HFFc6 (cell line): Measurements from ENCODE around the gene RAPGEF4. TPM values are rescaled to one million over a fixed set of nuclear protein-coding genes. Genes with fewer than 3 reads are reported as not detected.
A peak's percentile ranks its signal among the peaks of the same experiment; 100 is the strongest.

Experiments
- DNase-seq: peaks from one replicate; pipeline ENCODE4 v3.0.0-alpha.2; 2018
- H3K27ac Mint-ChIP-seq: 2 replicates; pipeline ENCODE4 v1.8.0; 2020; ENCODE audit warnings: mild to moderate bottlenecking, mixed read lengths
- H3K27me3 Mint-ChIP-seq: 2 replicates; pipeline ENCODE4 v1.8.0; 2021; ENCODE audit warnings: mild to moderate bottlenecking, moderate library complexity, mixed read lengths; ENCODE audit not compliant: insufficient read depth
- H3K36me3 Mint-ChIP-seq: 2 replicates; pipeline ENCODE4 v1.8.0; 2021; ENCODE audit warnings: low read depth, mixed read lengths
- H3K4me1 Mint-ChIP-seq: 2 replicates; pipeline ENCODE4 v1.8.0; 2020; ENCODE audit warnings: low read depth, mixed read lengths
- H3K4me3 Mint-ChIP-seq: 2 replicates; pipeline ENCODE4 v1.8.0; 2020; ENCODE audit warnings: mild to moderate bottlenecking, moderate library complexity, mixed read lengths
- H3K9me3 Mint-ChIP-seq: 2 replicates; pipeline ENCODE4 v1.8.0; 2020; ENCODE audit warnings: mild to moderate bottlenecking, mixed read lengths
- CTCF ChIP-seq: fragments of 200-600 bp; sonication (generic); IDR thresholded peaks from 2 replicates; pipeline ENCODE4 v1.5.0; 2021; ENCODE audit warnings: antibody characterized with exemption, mild to moderate bottlenecking
- total RNA-seq, 6 experiments: library from RNA; stranded (reverse); fragmentation: NEBNext Ultra II Directional; extraction: Animal tissue kit (Norgen Biotek cat#: 25700); gene quantifications; 2 replicates in 1 of 6; 3 replicates in 5 of 6; pipeline ENCODE4 v1.2.3, GENCODE V29; 2021

The RAPGEF4 gene
- total RNA-seq, 6 experiments from 2014 or later: 0.14 to 0.37 (median 0.18) TPM

GRCh38 chr2:172822585-172822984 is 86.9 kb downstream of the RAPGEF4 start:
- no peaks in the 10 kb centered on the region; the same call in 1 of the 2 replicates for H3K27me3 Mint-ChIP-seq
- no peaks in the 10 kb centered on the region for H3K36me3 Mint-ChIP-seq
- H3K9me3 Mint-ChIP-seq: peaks cover 5% of the 10 kb centered on the region; the same call in 1 of the 2 replicates
- peaks cover 28% of the 10 kb centered on the region for H3K4me1 Mint-ChIP-seq
- TF ChIP-seq CTCF: no peak
- no peak overlapping the region for H3K4me3 Mint-ChIP-seq
- no peak for DNase-seq
- H3K27ac Mint-ChIP-seq: no peak overlapping the region

GRCh38 chr2:172823261-172823850 is 87.7 kb downstream of the RAPGEF4 start:
- Mint-ChIP-seq H3K9me3 (no peaks in the 10 kb centered on the region), H3K4me3 (no peak overlapping the region), H3K4me1 (peaks cover 35% of the 10 kb centered on the region), H3K27me3 (no peaks in the 10 kb centered on the region; the same call in 1 of the 2 replicates), H3K27ac (no peak overlapping the region), H3K36me3 (no peaks in the 10 kb centered on the region)
- TF ChIP-seq CTCF: no peak
- no peak for DNase-seq

- peak; percentile 7 for DNase-seq
- Mint-ChIP-seq H3K27ac (no peak overlapping the region), H3K4me3 (no peak overlapping the region), H3K9me3 (no peaks in the 10 kb centered on the region), H3K36me3 (no peaks in the 10 kb centered on the region), H3K27me3 (no peaks in the 10 kb centered on the region; the same call in 1 of the 2 replicates), H3K4me1 (peaks cover 59% of the 10 kb centered on the region)
- TF ChIP-seq CTCF: no peak
Measured at GRCh38 chr2:172826522-172826921, 90.9 kb downstream of the RAPGEF4 start.

- no peaks in the 10 kb centered on the region for H3K9me3 Mint-ChIP-seq
Measured at GRCh38 chr2:172829229-172829628, 93.6 kb downstream of the RAPGEF4 start.

GRCh38 chr2:172830482-172830881 is 94.8 kb downstream of the RAPGEF4 start:
- H3K36me3 Mint-ChIP-seq: no peaks in the 10 kb centered on the region
- H3K4me3 Mint-ChIP-seq: no peak overlapping the region
- peaks cover 73% of the 10 kb centered on the region for H3K4me1 Mint-ChIP-seq
- no peaks in the 10 kb centered on the region for H3K27me3 Mint-ChIP-seq
- H3K27ac Mint-ChIP-seq: peak overlapping the region; percentile 12; the same call in 1 of the 2 replicates
- DNase-seq: no peak
- TF ChIP-seq CTCF: no peak
- H3K9me3 Mint-ChIP-seq: no peaks in the 10 kb centered on the region

More at GRCh38 chr2:172829229-172829628, 93.6 kb downstream of the RAPGEF4 start:
- Mint-ChIP-seq H3K27me3 (no peaks in the 10 kb centered on the region), H3K27ac (peak overlapping the region; percentile 43), H3K36me3 (no peaks in the 10 kb centered on the region), H3K4me1 (peaks cover 64% of the 10 kb centered on the region), H3K4me3 (peak overlapping the region; percentile 29)
- no peak for TF ChIP-seq CTCF
- peak; percentile 88 for DNase-seq
